Right lobe of liver (tissue), 6 donors: ENCODE results near the gene ADCK2. TPM values are rescaled to one million over a fixed set of nuclear protein-coding genes. Genes with fewer than 3 reads are reported as not detected.
"Not testable (repeated sequence)": the region's sequence is repeated elsewhere in the genome, so short reads cannot be mapped to it uniquely, and the experiment has no call there.

ENCODE experiments used
- ATAC-seq, 4 donors: fragments of 200-7000 bp; cut with Tn5 transposase; one replicate each; pipeline ENCODE4 v1.9.1; 2020; ENCODE audit warnings: mild to moderate bottlenecking in 4 of 4, moderate library complexity in 4 of 4
- DNase-seq, 3 donors: peaks; one replicate each; pipeline ENCODE4 v3.0.0-alpha.2; 2020
- H3K27ac ChIP-seq, 3 donors: fragments of 200-600 bp; one replicate each; pipeline ENCODE4 v1.8.0; 2022
- H3K27me3 ChIP-seq, 2 donors: fragments of 200-600 bp; one replicate each; pipeline ENCODE4 v1.8.0; 2022
- H3K36me3 ChIP-seq, 4 donors: fragments of 200-600 bp; sonication (generic) in 1 of 4; one replicate each; pipeline versions ENCODE4 v1.5.1 to v1.8.0; 2017 to 2022; ENCODE audit warnings: control low read depth in 1 of 4
- H3K4me1 ChIP-seq, 4 donors: fragments of 200-600 bp; sonication (generic) in 1 of 4; one replicate each; pipeline versions ENCODE4 v1.5.1 to v1.8.0; 2017 to 2022; ENCODE audit warnings: control low read depth in 1 of 4
- H3K4me3 ChIP-seq, 3 donors: fragments of 200-600 bp; one replicate each; pipeline ENCODE4 v1.8.0; 2022
- H3K9me3 ChIP-seq, 4 donors: fragments of 200-600 bp; sonication (generic) in 1 of 4; one replicate each; pipeline versions ENCODE4 v1.5.1 to v1.8.0; 2017 to 2022; ENCODE audit warnings: control low read depth in 1 of 4
- POLR2A ChIP-seq: fragments of 450-650 bp; IDR thresholded peaks from one replicate; pipeline ENCODE4 v1.6.1; 2017; ENCODE audit warnings: antibody characterized with exemption, mild to moderate bottlenecking
- WGBS: methylation state at CpG from one replicate; pipeline ENCODE4 v1.1.6; 2018; ENCODE audit warnings: low coverage, low lambda C conversion rate; ENCODE audit not compliant: insufficient coverage; ENCODE audit errors: missing lambda C conversion rate; 5-methylcytosine and 5-hydroxymethylcytosine counted together
- intact Hi-C, 2 donors: fragments of 100-400 bp; cut with DNase I; formaldehyde crosslinking; loops; one replicate each; pipeline versions ENCODE4 v1.11.2 to v1.14.1; 2022
- total RNA-seq, 6 experiments: library from RNA; depleted of rRNA in 2 of 6; stranded (reverse); fragments of >200 nt in 2 of 6; fragmentation: NEBNext Ultra II Directional in 3 of 6; extraction: Animal tissue kit (Norgen Biotek cat#: 25700) in 3 of 6; gene quantifications; one replicate each; pipeline versions ENCODE4 v1.1.0 to v1.2.4, GENCODE V29; 2016 to 2023
- TF ChIP-seq, protein P1 (sequence below), 4 donors: fragments of 200-600 bp in 3 of 4; fragments of 450-650 bp in 1 of 4; IDR thresholded peaks; one replicate each; pipeline versions ENCODE4 v1.5.1 to v1.8.0; 2016 to 2022; ENCODE audit warnings: antibody characterized with exemption in 4 of 4, mild to moderate bottlenecking in 2 of 4
- donor health status: DM: no; HTN: yes; CAD: no.
- donor health status: DM: no; HTN: no; CAD: no.
- donor health status: DM: no; HTN: no; CAD: no.
- donor health status: DM: no; HTN: yes; CAD: no.
- donor health status: DM: no; HTN: yes; CAD: no.

ADCK2 gene
- total RNA-seq, 6 experiments from 2014 or later = 7.8 to 13.9 (median 10.2) TPM

DNA sequence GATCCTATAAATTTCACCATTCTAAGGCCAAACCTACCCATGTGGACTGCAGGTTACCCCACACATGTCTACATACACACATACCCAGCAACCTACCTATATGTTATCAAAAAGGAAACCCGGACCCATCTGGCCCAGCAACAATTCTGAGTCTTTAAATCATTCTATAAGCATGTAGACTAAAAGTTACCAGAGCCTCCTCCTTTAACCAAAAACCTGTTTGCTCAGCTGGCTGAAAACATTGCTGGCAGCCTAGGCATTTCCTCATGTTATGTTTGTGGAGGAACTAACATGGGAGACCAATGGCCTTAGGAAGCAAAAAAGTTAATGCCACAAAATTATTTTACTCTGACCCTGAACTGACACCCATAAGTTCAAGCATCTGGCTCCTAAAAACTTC, 5.3 kb upstream of the ADCK2 start:
- no peak for DNase-seq
- 83% methylated on average over 1 of the region's 1 CpG for WGBS

DNA sequence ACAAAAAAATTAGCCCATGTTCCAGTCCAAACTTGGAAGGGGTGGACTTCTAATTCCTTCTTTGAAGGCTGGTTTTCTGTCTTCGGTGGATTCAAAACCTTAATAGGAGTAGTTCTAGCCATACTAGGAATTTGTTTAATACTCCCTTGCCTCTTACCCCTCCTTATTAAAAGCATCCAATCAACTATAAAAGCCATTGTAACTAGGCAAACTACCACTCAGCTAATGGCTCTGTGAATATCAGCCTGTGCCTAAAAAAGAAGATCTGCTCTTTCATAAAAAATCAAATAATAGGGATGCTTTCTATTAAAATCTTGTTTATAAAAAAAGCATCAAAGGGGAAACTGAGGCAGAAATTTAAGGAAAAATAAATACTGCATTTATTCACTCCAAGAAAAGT, 4.1 kb upstream of the ADCK2 start:
- WGBS = 71% methylated on average over 1 of the region's 1 CpG
- H3K9me3 ChIP-seq = no peaks in the 10 kb centered on the region

More for the DNA sequence above, 5.3 kb upstream of the ADCK2 start:
- intact Hi-C loops = no loop called here
- H3K4me3 ChIP-seq = no peak overlapping the region
- no peaks in the 10 kb centered on the region for H3K27me3 ChIP-seq
- H3K36me3 ChIP-seq = no peaks in the 10 kb centered on the region
- no peak overlapping the region for H3K27ac ChIP-seq
- ATAC-seq = no peak
- no peaks in the 10 kb centered on the region for H3K4me1 ChIP-seq
- TF ChIP-seq, protein P1, sequence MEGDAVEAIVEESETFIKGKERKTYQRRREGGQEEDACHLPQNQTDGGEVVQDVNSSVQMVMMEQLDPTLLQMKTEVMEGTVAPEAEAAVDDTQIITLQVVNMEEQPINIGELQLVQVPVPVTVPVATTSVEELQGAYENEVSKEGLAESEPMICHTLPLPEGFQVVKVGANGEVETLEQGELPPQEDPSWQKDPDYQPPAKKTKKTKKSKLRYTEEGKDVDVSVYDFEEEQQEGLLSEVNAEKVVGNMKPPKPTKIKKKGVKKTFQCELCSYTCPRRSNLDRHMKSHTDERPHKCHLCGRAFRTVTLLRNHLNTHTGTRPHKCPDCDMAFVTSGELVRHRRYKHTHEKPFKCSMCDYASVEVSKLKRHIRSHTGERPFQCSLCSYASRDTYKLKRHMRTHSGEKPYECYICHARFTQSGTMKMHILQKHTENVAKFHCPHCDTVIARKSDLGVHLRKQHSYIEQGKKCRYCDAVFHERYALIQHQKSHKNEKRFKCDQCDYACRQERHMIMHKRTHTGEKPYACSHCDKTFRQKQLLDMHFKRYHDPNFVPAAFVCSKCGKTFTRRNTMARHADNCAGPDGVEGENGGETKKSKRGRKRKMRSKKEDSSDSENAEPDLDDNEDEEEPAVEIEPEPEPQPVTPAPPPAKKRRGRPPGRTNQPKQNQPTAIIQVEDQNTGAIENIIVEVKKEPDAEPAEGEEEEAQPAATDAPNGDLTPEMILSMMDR (IDR thresholded peaks at IDR 0.05) = no peak
- TF ChIP-seq POLR2A = no peak
- H3K9me3 ChIP-seq = no peaks in the 10 kb centered on the region

DNA sequence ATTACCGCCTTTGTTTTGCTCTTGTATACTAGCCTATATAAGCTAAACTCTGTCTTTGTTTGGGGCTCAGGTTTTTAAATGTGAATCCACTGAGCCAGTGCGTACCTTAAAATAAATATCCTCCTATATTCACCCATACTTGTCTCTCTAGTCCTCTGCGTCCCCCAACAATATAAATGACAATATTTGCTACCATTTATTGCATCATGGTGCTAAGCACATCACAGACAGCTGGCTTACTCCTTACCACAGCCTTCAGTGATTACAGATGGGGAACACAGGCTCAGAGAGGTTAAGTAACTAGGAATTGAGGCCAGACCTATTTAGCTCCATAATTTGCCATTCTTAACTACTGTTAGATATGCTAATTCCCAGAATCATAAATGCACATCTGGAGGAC, 3.4 kb upstream of the ADCK2 start:
- no peaks in the 10 kb centered on the region for H3K36me3 ChIP-seq

More for the DNA sequence above, 4.1 kb upstream of the ADCK2 start:
- no peaks in the 10 kb centered on the region for H3K36me3 ChIP-seq
- no peak for ATAC-seq
- no peaks in the 10 kb centered on the region for H3K27me3 ChIP-seq
- intact Hi-C loops = no loop called here
- H3K4me3 ChIP-seq = no peak overlapping the region
- H3K27ac ChIP-seq = no peak overlapping the region
- no peak for DNase-seq
- H3K4me1 ChIP-seq = no peaks in the 10 kb centered on the region
- no peak for TF ChIP-seq POLR2A
- TF ChIP-seq, protein P1 (IDR thresholded peaks at IDR 0.05) = no peak

GRCh38 chr7:140669862-140670261, 2.9 kb upstream of the ADCK2 start:
- H3K9me3 ChIP-seq, intact Hi-C loops, H3K36me3 ChIP-seq, ATAC-seq, H3K4me3 ChIP-seq, H3K4me1 ChIP-seq, H3K27me3 ChIP-seq, DNase-seq, H3K27ac ChIP-seq: not testable (repeated sequence)
- 92% methylated on average over 4 of the region's 10 CpGs for WGBS

More for the DNA sequence above, 3.4 kb upstream of the ADCK2 start:
- Histone ChIP-seq H3K4me1 (no peaks in the 10 kb centered on the region), H3K9me3 (no peaks in the 10 kb centered on the region), H3K27ac (no peak overlapping the region), H3K4me3 (no peak overlapping the region), H3K27me3 (no peaks in the 10 kb centered on the region)
- TF ChIP-seq, protein P1 (IDR thresholded peaks at IDR 0.05) = no peak
- no peak for ATAC-seq
- DNase-seq = no peak
- WGBS = 97% methylated on average over 3 of the region's 3 CpGs
- intact Hi-C loops = no loop called here

DNA sequence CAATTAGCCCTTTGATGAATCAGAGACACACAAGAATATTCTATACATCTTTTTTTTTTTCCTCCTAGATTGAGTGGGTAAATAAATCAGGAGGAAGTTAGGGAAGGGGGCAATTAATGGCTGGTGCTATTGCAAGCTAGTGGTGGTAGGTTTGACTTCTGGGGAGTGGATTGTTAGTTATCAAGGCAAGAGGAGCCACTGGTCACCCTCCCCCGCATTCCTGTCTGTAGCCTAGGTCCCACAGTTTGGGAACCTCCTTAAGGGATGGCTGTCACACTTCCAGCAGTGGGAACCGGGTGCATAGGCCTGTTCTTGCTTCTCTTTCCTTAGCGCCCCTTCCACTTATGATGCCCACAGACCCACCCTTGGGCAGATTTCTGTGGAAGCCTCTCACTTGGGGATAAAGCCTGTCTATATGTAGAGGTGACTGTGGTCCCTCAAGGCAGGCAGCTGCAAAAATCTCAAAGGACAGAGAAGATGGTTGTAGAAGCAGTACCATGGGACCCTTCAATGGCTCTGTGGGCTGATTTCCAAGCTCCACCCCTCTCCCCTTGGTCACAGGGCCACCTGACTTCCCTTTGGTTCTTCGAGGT, 2.3 kb upstream of the ADCK2 start:
- DNase-seq (no peak), ATAC-seq (no peak)
- peaks cover 0 to 6% (median 0%) of the 10 kb centered on the region in 4 donors for H3K4me1 ChIP-seq
- H3K36me3 ChIP-seq = no peaks in the 10 kb centered on the region
- no peak overlapping the region for H3K4me3 ChIP-seq
- intact Hi-C loops = no loop called here
- H3K27me3 ChIP-seq = no peaks in the 10 kb centered on the region
- TF ChIP-seq, protein P1 (IDR thresholded peaks at IDR 0.05) = no peak
- TF ChIP-seq POLR2A = no peak
- H3K27ac ChIP-seq = no peak overlapping the region
- H3K9me3 ChIP-seq = no peaks in the 10 kb centered on the region
- WGBS = 89% methylated on average over 4 of the region's 4 CpGs
